Activated CD4-positive, alpha-beta T cell treated with anti-CD3 and anti-CD28 coated beads, Interleukin-2, amount 50 U/mL, for 24 hours (primary cell): Measurements from ENCODE around the gene DNMBP.
A peak's percentile ranks its signal among the peaks of the same experiment; 100 is the strongest.
"Not testable (repeated sequence)": the region's sequence is repeated elsewhere in the genome, so short reads cannot be mapped to it uniquely, and the experiment has no call there.

Source experiments
- DNase-seq, 2 donors: peaks; one replicate each; pipeline ENCODE4 v3.0.0-alpha.2; 2020; ENCODE audit warnings: low read depth in 1 of 2, low spot score in 1 of 2

Gene DNMBP

GRCh38 chr10:99870123-99870730 is 139.5 kb downstream of the DNMBP start:
- DNase-seq, result peak in 1 of 2 donors; percentile 31

DNA sequence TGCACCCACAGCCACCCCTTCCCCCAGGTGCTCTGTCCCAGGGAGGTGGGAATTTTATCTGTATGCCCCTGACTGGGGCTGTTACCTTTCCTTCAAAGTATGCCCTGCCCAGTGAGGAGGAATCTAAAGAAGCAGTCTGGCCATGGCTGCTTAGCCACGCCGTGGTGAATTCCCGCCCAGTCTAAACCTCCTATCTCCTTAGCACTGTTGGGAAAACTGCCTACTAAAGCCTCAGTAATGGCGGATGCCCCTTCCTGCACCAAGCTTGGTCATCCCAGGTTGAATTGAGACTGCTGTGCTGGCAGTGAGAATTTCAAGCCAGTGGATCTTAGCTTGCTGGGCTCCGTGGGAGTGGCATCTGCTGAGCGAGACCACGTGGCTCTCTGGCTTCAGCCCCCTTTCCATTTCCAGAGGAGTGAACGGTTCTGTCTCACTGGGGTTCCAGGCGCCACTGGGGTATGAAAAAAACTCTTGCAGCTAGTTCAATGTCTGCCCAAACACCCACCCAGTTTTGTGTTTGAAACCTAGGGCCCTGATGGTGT is 140.1 kb downstream of the DNMBP start:
- no peak for DNase-seq

- not testable (repeated sequence) for DNase-seq
Observed at GRCh38 chr10:99867250-99867649, 142.5 kb downstream of the DNMBP start.

DNA sequence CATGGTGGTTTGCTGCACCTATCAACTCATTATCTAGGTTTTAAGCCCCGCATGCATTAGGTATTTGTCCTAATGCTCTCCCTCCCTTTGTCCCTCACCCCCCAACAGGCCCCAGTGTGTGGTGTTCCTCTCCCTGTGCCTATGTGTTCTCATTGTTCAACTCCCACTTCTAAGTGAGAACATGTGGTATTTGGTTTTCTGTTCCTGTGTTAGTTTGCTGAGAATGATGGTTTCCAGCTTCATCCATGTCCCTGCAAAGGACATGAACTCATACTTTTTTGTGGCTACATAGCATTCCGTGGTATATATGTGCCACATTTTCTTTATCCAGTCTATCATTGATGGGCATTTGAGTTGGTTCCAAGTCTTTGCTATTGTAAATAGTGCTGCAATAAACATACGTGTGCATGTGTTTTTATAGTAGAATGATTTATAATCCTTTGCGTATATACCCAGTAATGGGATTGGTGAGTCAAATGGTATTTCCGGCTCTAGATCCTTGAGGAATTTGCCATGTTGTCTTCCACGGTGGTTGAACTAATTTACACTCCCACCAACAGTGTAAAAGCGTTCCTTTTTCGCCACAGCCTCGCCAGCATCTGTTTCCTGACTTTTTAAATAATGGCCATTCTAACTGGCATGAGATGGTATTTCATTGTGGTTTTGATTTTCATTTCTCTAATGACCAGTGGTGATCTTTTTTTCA is 146.1 kb downstream of the DNMBP start:
- not testable (repeated sequence) for DNase-seq

DNA sequence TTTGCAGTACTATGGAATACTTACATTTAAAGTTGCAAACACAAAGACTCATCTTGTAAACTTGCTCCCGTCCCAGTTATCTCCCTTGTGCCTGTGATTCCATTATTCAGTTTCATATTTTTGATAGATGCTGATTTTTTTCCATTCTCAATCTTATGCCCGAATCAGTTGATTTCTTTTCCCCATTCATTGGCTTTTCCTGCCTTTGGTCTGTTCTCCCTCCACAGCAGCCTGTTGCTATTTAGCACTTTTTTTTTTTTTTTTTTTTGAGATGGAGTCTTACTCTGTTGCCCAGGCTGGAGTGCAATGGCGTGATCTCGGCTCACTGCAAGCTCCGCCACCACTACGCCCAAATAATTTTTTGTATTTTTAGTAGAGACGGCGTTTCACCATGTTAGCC is 149.3 kb downstream of the DNMBP start:
- no peak for DNase-seq

- DNase-seq, result no peak
Observed at GRCh38 chr10:99859585-99859984, 150.2 kb downstream of the DNMBP start.

DNA sequence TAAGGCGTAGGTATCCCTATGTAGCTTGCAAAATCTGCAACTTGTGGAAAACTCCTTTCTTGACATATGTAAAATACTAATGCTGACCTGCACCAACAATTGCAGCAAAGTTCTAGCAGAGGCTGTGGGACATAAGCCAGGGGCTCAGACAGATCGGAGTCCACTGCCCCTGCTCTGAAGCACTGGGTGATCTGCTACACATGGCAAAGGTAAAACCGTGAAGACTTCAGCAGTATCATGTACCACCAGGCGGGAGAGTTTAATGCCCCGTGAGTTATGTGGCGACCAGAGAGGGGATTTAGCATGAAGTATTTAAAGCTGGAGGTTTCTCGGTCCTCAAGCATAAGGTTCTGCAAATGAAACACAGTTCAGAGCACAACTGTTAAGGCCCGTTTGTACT is 150.9 kb downstream of the DNMBP start:
- DNase-seq, result no peak

DNA sequence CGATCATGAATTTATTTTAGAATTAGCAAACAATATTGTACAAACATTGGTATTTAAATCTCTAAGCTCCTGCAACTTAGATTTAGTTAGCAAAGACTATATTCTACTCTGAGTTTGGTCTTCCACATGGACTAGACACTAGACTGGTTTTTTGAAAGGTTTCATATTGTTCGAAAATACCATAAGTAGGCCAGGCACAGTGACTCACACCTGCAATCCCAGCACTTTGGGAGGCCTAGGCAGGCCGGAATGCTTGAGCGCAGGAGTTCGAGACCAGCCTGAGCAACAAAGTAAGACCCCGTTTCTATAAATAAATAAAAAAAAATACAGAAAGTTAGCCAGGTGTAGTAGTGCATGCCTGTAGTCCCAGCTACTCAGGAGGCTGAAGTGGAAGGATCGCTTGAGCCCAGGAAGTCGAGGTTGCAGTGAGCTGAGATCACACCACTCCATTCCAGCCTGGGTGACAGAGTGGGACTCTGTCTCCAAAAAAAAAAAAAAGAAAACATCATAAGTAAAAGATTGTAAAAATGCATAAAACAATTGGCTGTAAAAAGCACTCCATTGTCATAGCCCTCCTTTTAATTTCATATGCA is 154.2 kb downstream of the DNMBP start:
- DNase-seq, result no peak

DNA sequence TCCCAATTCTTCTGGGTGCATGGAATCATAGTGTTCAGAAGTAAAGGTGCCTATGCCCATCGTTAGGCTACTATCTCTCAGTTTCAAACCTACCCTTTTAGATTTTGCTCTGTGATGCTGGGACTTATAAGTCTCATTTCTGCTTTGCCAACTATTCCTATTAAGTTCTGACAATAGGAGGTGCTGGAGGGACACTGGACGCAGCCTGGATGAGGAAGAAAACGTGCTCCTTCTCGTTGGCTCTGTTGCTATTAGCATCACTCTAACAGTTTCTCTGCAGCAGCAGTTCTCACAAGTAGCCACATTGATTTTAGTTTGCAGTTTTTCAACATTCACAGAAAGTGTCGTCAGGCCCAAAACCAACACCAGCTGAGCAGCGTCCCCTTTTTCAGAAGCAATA is 154.9 kb downstream of the DNMBP start:
- DNase-seq, result no peak

GRCh38 chr10:99853655-99854054 is 156.1 kb downstream of the DNMBP start:
- DNase-seq, result no peak

GRCh38 chr10:99852481-99853213 is 157.1 kb downstream of the DNMBP start:
- no peak for DNase-seq

DNA sequence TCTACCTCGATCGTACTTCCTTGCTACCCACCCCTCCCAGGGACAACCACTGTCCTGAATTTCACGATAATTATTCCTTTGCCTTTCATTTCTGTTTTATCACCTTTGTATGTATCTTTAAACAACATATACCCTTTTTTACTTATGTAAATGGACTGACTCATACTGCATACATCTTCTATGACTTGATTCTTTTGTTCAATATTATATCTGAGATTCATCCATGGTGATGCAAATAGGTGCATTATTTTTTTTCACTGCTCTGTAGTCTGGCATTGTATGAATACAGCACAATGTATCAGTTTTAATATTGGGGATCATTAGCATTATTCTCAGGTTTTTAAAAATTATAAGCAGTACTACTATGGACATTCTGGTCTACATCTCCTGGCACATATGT is 157.9 kb downstream of the DNMBP start:
- no peak for DNase-seq

DNA sequence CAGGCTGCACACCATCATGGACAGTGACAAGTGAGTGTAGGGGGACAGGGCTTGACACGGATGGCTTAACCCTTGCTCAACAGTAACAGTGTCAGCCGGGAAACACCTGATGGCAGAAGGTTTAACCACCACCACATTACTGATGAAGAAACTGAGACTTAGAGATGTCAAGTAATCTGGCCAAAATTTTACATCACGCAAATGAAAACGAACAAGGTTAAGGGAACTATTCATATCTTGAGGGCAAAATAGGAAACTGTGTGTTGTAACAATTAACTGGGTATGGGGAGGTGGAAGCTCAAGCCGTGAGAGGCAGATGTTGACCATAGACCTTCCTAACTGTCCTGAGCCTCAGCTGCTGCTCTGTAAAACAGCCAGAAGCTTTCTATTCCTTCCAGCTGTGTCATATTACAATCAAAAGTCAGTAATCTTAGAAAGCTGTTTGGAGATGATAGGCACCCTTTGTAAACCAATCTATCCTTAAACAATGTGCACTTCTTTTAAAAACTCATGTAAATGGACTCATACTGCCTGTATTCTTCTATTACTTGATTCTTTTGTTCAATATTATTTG is 158.9 kb downstream of the DNMBP start:
- DNase-seq, result no peak

- no peak for DNase-seq
Observed at GRCh38 chr10:99850021-99850766, 159.6 kb downstream of the DNMBP start.

GRCh38 chr10:99849536-99849935 is 160.2 kb downstream of the DNMBP start:
- no peak for DNase-seq

- no peak for DNase-seq
Observed at GRCh38 chr10:99849057-99849456, 160.7 kb downstream of the DNMBP start.

DNA sequence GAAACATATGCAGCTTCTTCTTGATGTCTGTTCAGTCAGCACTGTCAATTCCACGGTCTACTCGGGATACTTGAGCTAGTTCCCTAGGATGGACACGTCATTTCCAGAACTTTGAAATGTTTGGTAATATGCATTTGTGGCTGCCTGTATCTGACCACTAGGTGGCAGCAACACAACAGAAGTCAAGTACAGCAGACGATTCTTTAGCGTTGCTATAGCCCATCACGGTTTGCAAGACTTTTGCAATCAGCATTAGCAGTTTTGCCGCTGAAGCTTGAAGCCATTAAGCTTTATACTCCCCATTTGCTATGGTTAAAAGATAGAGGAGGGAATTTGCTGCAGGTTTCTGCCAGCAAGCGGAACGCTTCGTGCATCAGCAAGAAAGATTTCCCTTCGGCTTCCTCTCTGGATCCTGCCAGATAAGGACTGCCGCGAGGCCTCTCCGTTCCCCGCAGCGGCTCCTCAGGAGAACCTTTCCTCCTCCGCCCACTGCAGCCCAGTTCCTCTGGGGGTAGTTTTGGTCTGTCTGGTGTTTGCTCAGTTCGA is 163.8 kb downstream of the DNMBP start:
- DNase-seq, result peak; percentile 33 to 72

GRCh38 chr10:99844433-99844955 is 165.3 kb downstream of the DNMBP start:
- DNase-seq, result no peak

DNA sequence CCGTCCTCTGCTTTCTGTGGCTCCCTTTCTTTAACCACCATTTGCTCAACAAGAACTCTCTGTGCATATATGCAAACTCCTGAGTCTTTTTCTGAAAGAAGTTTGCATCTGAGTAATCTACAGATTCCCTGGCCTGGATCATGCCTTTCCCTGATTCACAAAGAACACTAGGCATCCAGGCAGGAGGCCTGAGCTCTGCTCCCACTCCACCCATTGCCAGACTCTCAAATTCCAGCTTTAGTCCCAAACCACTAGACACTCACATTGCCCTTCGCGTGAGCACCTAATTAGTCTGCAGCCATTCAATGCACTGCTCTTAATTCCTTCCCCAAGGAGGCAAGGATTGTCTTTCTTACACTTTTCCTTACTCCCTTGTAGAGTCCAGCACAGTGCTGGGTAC is 166.4 kb downstream of the DNMBP start:
- no peak for DNase-seq

DNA sequence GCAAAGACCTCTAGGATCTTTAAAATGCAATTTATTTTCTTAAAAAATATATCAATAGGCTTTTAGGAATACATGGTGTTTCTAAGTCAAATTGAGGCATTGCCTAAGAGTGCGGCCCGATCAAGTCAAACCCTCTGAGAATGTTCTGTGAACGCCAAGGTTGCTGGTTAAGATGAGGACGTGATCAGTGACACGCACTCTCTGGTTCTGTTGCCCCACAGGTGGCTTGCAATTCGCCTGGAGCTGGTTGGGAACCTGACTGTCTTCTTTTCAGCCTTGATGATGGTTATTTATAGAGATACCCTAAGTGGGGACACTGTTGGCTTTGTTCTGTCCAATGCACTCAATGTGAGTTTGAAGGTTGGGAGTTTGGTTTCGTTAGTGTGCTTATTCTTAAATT is 168.0 kb downstream of the DNMBP start:
- no peak for DNase-seq
